Ascending aorta (tissue), 2 donors: ENCODE measurements around the gene OR4D1. TPM values are rescaled to one million over a fixed set of nuclear protein-coding genes. Genes with fewer than 3 reads are reported as not detected.
A peak's percentile ranks its signal among the peaks of the same experiment; 100 is the strongest.

Source experiments
- DNase-seq, 2 donors: peaks; one replicate each; pipeline ENCODE4 v3.0.0-alpha.2; 2019; ENCODE audit warnings: low spot score in 2 of 2
- H3K27ac ChIP-seq, 2 donors: fragments of 200-600 bp; sonication (generic); one replicate each; pipeline ENCODE4 v1.5.1; 2016 to 2017; ENCODE audit warnings: mild to moderate bottlenecking in 1 of 2
- H3K27me3 ChIP-seq: fragments of 200-600 bp; sonication (generic); one replicate; pipeline ENCODE4 v1.5.1; 2017
- H3K36me3 ChIP-seq, 2 donors: fragments of 200-600 bp; sonication (generic); one replicate each; pipeline ENCODE4 v1.5.1; 2016
- H3K4me1 ChIP-seq, 2 donors: fragments of 200-600 bp; sonication (generic); one replicate each; pipeline ENCODE4 v1.5.1; 2016 to 2017; ENCODE audit warnings: mild to moderate bottlenecking in 1 of 2
- H3K4me3 ChIP-seq, 2 donors: fragments of 200-600 bp; sonication (generic); one replicate each; pipeline ENCODE4 v1.5.1; 2016 to 2017; ENCODE audit warnings: mild to moderate bottlenecking in 1 of 2
- H3K9me3 ChIP-seq, 2 donors: fragments of 200-600 bp; sonication (generic); one replicate each; pipeline ENCODE4 v1.5.1; 2016
- intact Hi-C: fragments of 100-400 bp; cut with DNase I; formaldehyde crosslinking; loops from one replicate; pipeline ENCODE4 v1.15.1; 2023
- total RNA-seq: library from RNA; depleted of rRNA; stranded (reverse); fragments of >200 nt; gene quantifications from one replicate; pipeline ENCODE4 v1.1.0, GENCODE V29; 2016
- TF ChIP-seq, protein P1 (sequence below), 3 experiments: fragments of 200-600 bp in 2 of 3; fragments of 450-650 bp in 1 of 3; sonication (generic) in 2 of 3; IDR thresholded peaks; one replicate each; pipeline ENCODE4 v1.5.1; 2016 to 2019; ENCODE audit warnings: antibody characterized with exemption in 3 of 3, mild to moderate bottlenecking in 1 of 3, moderate library complexity in 1 of 3

Gene OR4D1
- total RNA-seq, 1 donor from 2014 or later: not detected

DNA sequence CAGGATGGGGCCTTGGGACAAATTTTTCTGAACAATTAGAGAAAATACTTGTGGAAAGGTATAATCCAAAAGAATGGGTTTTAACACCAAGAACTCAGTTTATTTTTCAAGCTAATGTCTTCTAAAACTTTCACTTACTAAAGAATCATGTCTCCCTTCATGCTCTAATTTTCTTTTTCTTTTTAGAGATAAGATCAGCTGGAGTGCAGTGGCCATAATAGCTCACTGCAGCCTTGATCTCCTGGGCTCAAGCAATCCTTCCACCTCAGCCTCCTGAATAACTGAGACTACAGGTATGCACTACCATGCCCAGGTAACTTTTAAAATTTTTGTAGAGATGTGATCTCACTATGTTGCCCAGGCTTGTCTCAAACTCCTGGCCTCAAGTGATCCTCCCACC lies 5.5 kb downstream of the OR4D1 start:
- H3K27ac ChIP-seq: no peak overlapping the region
- H3K4me1 ChIP-seq: no peaks in the 10 kb centered on the region
- no peaks in the 10 kb centered on the region for H3K9me3 ChIP-seq
- H3K36me3 ChIP-seq: no peaks in the 10 kb centered on the region
- H3K4me3 ChIP-seq: no peak overlapping the region
- no peak for DNase-seq
- H3K27me3 ChIP-seq: no peaks in the 10 kb centered on the region
- TF ChIP-seq, protein P1, sequence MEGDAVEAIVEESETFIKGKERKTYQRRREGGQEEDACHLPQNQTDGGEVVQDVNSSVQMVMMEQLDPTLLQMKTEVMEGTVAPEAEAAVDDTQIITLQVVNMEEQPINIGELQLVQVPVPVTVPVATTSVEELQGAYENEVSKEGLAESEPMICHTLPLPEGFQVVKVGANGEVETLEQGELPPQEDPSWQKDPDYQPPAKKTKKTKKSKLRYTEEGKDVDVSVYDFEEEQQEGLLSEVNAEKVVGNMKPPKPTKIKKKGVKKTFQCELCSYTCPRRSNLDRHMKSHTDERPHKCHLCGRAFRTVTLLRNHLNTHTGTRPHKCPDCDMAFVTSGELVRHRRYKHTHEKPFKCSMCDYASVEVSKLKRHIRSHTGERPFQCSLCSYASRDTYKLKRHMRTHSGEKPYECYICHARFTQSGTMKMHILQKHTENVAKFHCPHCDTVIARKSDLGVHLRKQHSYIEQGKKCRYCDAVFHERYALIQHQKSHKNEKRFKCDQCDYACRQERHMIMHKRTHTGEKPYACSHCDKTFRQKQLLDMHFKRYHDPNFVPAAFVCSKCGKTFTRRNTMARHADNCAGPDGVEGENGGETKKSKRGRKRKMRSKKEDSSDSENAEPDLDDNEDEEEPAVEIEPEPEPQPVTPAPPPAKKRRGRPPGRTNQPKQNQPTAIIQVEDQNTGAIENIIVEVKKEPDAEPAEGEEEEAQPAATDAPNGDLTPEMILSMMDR (IDR thresholded peaks at IDR 0.05): no peak
- intact Hi-C loops: no loop called here

DNA sequence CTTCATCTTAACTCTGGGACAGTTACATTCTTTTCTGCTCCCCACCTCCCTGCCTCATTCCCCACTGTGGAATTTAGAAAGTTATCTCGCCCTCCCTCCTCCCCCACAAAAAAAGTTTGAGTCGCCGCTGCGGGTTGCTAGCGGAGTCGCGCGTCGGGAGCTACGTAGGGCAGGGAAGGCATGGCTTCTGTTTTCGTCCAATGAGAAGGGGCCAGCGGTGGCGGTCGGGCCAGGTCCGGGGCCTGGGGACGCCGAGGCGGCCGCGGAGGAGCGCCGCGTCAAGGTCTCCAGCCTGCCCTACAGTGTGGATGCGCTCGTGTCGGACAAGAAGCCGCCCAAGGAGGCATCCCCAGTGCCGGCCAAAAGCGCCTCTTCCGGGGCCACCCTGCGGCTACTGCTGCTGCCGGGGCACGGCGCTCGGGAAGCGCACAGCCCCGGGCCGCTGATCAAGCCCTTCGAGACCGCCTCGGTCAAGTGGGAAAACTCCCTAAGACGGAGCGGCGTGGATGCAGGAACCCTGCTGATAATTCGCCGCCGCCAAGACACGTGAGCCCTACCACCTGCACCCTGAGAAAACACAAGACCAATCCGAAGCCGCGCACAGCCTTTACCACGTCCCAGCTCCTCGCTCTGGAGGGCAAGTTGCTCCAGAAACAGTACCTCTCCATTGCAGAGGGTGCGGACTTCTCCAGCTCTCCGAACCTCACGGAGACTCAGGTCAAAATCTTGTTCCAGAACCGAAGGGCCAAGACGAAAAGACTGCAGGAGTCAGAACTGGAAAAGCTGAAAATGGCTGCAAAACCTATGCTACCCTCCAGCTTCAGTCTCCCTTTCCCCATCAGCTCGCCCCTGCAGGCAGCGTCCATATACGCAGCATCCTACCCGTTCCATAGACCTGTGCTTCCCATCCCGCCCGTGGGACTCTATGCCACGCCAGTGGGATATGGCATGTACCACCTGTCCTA lies 8.9 kb downstream of the OR4D1 start:
- H3K4me3 ChIP-seq: peak overlapping the region; percentile 44 to 55
- no peak for DNase-seq
- TF ChIP-seq, protein P1 (IDR thresholded peaks at IDR 0.05): no peak
- no peak overlapping the region for H3K27ac ChIP-seq
- H3K4me1 ChIP-seq: no peaks in the 10 kb centered on the region
- H3K9me3 ChIP-seq: no peaks in the 10 kb centered on the region
- intact Hi-C loops: no loop called here
- no peaks in the 10 kb centered on the region for H3K27me3 ChIP-seq
- no peaks in the 10 kb centered on the region for H3K36me3 ChIP-seq

DNA sequence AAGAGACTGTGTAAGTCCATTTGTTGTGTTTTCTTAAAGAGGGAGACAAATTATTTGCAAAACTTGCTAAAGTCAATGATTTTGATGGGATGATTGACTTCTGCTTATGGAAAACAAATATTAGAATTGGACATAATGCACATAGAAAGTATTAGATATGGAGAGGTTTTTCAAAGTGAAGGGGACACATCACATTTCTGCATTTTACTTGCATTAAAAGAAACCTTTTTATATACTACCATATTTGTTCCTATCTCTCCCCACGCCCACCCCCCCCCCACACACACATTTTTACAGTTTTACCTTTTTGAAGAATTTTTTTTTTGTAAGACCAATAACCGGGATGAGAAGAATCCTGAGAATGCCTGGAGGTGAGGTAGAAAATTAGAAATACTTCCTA lies 10.0 kb downstream of the OR4D1 start:
- Histone ChIP-seq H3K27me3 (no peaks in the 10 kb centered on the region), H3K36me3 (no peaks in the 10 kb centered on the region), H3K27ac (no peak overlapping the region), H3K4me1 (no peaks in the 10 kb centered on the region), H3K9me3 (no peaks in the 10 kb centered on the region), H3K4me3 (no peak overlapping the region)
- no peak for DNase-seq
- TF ChIP-seq, protein P1 (IDR thresholded peaks at IDR 0.05): no peak
- intact Hi-C loops: no loop called here

DNA sequence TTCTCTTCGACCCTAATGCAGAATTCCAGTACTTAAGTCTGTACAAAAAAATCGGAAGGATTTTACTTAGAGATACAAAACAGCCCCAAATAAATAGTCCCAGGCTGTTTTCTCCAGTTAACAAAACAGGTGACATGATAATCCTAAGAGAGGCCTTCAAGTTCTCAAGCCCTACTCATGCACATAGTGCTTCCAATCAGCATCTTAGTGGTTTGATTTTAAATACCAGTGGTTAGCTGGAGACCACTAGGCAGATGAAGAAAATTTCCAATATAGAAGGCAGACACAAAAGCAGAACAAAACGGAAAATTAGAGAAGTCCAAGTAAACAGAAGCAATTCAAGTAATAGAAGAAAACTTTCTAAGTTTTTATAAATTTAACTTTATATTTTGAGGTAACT lies 13.4 kb downstream of the OR4D1 start:
- Histone ChIP-seq H3K4me1 (no peaks in the 10 kb centered on the region), H3K9me3 (no peaks in the 10 kb centered on the region), H3K4me3 (no peak overlapping the region), H3K27me3 (no peaks in the 10 kb centered on the region), H3K36me3 (no peaks in the 10 kb centered on the region), H3K27ac (no peak overlapping the region)
- TF ChIP-seq, protein P1 (IDR thresholded peaks at IDR 0.05): no peak
- intact Hi-C loops: no loop called here
- DNase-seq: no peak

DNA sequence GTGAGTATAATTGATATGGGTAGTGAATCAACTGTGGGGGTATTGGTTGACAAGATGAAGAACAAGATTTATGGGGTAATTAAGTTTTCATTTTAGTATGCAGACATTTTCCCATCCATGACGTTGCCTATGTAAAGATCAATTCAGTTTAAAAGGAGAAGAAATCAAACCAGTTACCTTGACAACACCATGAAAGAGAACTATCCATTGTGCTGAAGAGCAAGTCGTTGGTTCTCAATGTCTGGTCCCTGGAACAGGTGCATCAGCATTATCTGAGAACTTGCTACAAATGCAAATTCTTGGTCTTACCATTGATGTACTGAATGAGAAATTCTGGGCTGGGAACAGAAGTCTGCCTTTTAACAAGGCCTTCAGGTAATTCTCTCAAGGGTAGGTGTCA lies 17.8 kb downstream of the OR4D1 start:
- TF ChIP-seq, protein P1 (IDR thresholded peaks at IDR 0.05): no peak
- intact Hi-C loops: no loop called here
- DNase-seq: no peak
- Histone ChIP-seq H3K27me3 (no peaks in the 10 kb centered on the region), H3K27ac (no peak overlapping the region), H3K4me1 (no peaks in the 10 kb centered on the region), H3K9me3 (no peaks in the 10 kb centered on the region), H3K4me3 (no peak overlapping the region), H3K36me3 (no peaks in the 10 kb centered on the region)
